Activated naive CD8-positive, alpha-beta T cell treated with anti-CD3 and anti-CD28 coated beads, Interleukin-2, amount 50 U/mL, for 24 hours (primary cell): ENCODE data around the gene AIFM3.
"Not testable (repeated sequence)": the region's sequence is repeated elsewhere in the genome, so short reads cannot be mapped to it uniquely, and the experiment has no call there.

Experiments
- ATAC-seq: fragments of 150-1000 bp; cut with Tn5 transposase; one replicate; pipeline ENCODE4 v1.10.0; 2021
- DNase-seq: peaks from one replicate; pipeline ENCODE4 v3.0.0; 2021
- H3K27ac Mint-ChIP-seq: one replicate; pipeline ENCODE4 v1.8.0; 2021; ENCODE audit warnings: mild to moderate bottlenecking, mixed read lengths
- H3K27me3 Mint-ChIP-seq: one replicate; pipeline ENCODE4 v1.8.0; 2021; ENCODE audit warnings: mixed read lengths
- H3K36me3 Mint-ChIP-seq: one replicate; pipeline ENCODE4 v1.8.0; 2021; ENCODE audit warnings: low read depth, mixed read lengths
- H3K4me1 Mint-ChIP-seq: one replicate; pipeline ENCODE4 v1.8.0; 2021; ENCODE audit warnings: mixed read lengths
- H3K4me3 Mint-ChIP-seq: one replicate; pipeline ENCODE4 v1.8.0; 2021; ENCODE audit warnings: mild to moderate bottlenecking, moderate library complexity, mixed read lengths
- H3K9me3 Mint-ChIP-seq: one replicate; pipeline ENCODE4 v1.8.0; 2021; ENCODE audit warnings: mixed read lengths

AIFM3 gene

GRCh38 chr22:20959578-20960461 is 7.2 kb upstream of the AIFM3 start:
- no peak overlapping the region for H3K4me3 Mint-ChIP-seq
- H3K36me3 Mint-ChIP-seq = no peaks in the 10 kb centered on the region
- no peak overlapping the region for H3K27ac Mint-ChIP-seq
- no peak for ATAC-seq
- H3K27me3 Mint-ChIP-seq = peaks cover 41% of the 10 kb centered on the region
- no peak for DNase-seq
- no peaks in the 10 kb centered on the region for H3K9me3 Mint-ChIP-seq
- peaks cover 22% of the 10 kb centered on the region for H3K4me1 Mint-ChIP-seq

GRCh38 chr22:20960609-20961008 is 6.4 kb upstream of the AIFM3 start:
- Mint-ChIP-seq H3K4me1 (peaks cover 24% of the 10 kb centered on the region), H3K9me3 (no peaks in the 10 kb centered on the region), H3K27me3 (peaks cover 41% of the 10 kb centered on the region), H3K27ac (no peak overlapping the region), H3K36me3 (no peaks in the 10 kb centered on the region), H3K4me3 (no peak overlapping the region)
- ATAC-seq = no peak
- no peak for DNase-seq

GRCh38 chr22:20962491-20962945 is 4.5 kb upstream of the AIFM3 start:
- Mint-ChIP-seq H3K27me3 (peaks cover 35% of the 10 kb centered on the region), H3K9me3 (no peaks in the 10 kb centered on the region), H3K4me1 (peaks cover 21% of the 10 kb centered on the region), H3K4me3 (no peak overlapping the region), H3K27ac (no peak overlapping the region), H3K36me3 (no peaks in the 10 kb centered on the region)
- ATAC-seq = no peak
- DNase-seq = no peak

- ATAC-seq (no peak), DNase-seq (no peak)
- H3K27ac Mint-ChIP-seq = no peak overlapping the region
- H3K9me3 Mint-ChIP-seq = no peaks in the 10 kb centered on the region
- no peak overlapping the region for H3K4me3 Mint-ChIP-seq
- H3K4me1 Mint-ChIP-seq = peaks cover 15% of the 10 kb centered on the region
- H3K36me3 Mint-ChIP-seq = no peaks in the 10 kb centered on the region
- peaks cover 28% of the 10 kb centered on the region for H3K27me3 Mint-ChIP-seq
Measured at GRCh38 chr22:20963201-20964052, 3.6 kb upstream of the AIFM3 start.

GRCh38 chr22:20964090-20964798 is 2.8 kb upstream of the AIFM3 start:
- DNase-seq (no peak), ATAC-seq (no peak)
- peak overlapping the region; percentile 49 for H3K27ac Mint-ChIP-seq
- peak overlapping the region; percentile 68 for H3K4me3 Mint-ChIP-seq
- no peaks in the 10 kb centered on the region for H3K9me3 Mint-ChIP-seq
- peaks cover 15% of the 10 kb centered on the region for H3K4me1 Mint-ChIP-seq
- no peaks in the 10 kb centered on the region for H3K36me3 Mint-ChIP-seq
- H3K27me3 Mint-ChIP-seq = peaks cover 24% of the 10 kb centered on the region

- Mint-ChIP-seq H3K4me1 (peaks cover 15% of the 10 kb centered on the region), H3K9me3 (no peaks in the 10 kb centered on the region), H3K27ac (peak overlapping the region; percentile 49), H3K36me3 (no peaks in the 10 kb centered on the region), H3K27me3 (peaks cover 24% of the 10 kb centered on the region), H3K4me3 (peak overlapping the region; percentile 68)
- no peak for ATAC-seq
- DNase-seq = no peak
Measured at GRCh38 chr22:20964799-20965103, 2.3 kb upstream of the AIFM3 start.

- Mint-ChIP-seq H3K27ac (no peak overlapping the region), H3K27me3 (peaks cover 22% of the 10 kb centered on the region), H3K36me3 (no peaks in the 10 kb centered on the region), H3K9me3 (no peaks in the 10 kb centered on the region), H3K4me1 (peaks cover 15% of the 10 kb centered on the region), H3K4me3 (peak overlapping the region; percentile 21)
- DNase-seq (no peak), ATAC-seq (no peak)
Measured at GRCh38 chr22:20965104-20965887, 1.8 kb upstream of the AIFM3 start.

GRCh38 chr22:20965888-20966855 is 883 bp upstream of the AIFM3 start:
- ATAC-seq = no peak
- Mint-ChIP-seq H3K27me3 (peaks cover 18% of the 10 kb centered on the region), H3K9me3 (no peaks in the 10 kb centered on the region), H3K36me3 (no peaks in the 10 kb centered on the region), H3K4me3 (no peak overlapping the region), H3K27ac (no peak overlapping the region), H3K4me1 (peaks cover 15% of the 10 kb centered on the region)
- no peak for DNase-seq

- Mint-ChIP-seq H3K4me3 (no peak overlapping the region), H3K9me3 (no peaks in the 10 kb centered on the region), H3K27me3 (peaks cover 18% of the 10 kb centered on the region), H3K27ac (no peak overlapping the region), H3K4me1 (peaks cover 10% of the 10 kb centered on the region), H3K36me3 (no peaks in the 10 kb centered on the region)
- DNase-seq (no peak), ATAC-seq (no peak)
Measured at GRCh38 chr22:20967697-20968211, 699 bp downstream of the AIFM3 start.

- peaks cover 10% of the 10 kb centered on the region for H3K4me1 Mint-ChIP-seq
- peaks cover 11% of the 10 kb centered on the region for H3K27me3 Mint-ChIP-seq
- no peak overlapping the region for H3K27ac Mint-ChIP-seq
- H3K9me3 Mint-ChIP-seq = no peaks in the 10 kb centered on the region
- ATAC-seq (no peak), DNase-seq (no peak)
- H3K4me3 Mint-ChIP-seq = no peak overlapping the region
- no peaks in the 10 kb centered on the region for H3K36me3 Mint-ChIP-seq
Measured at GRCh38 chr22:20968281-20968977, 1.4 kb downstream of the AIFM3 start.

GRCh38 chr22:20970939-20971657 is 4.0 kb downstream of the AIFM3 start:
- Mint-ChIP-seq H3K27ac (no peak overlapping the region), H3K9me3 (no peaks in the 10 kb centered on the region), H3K36me3 (no peaks in the 10 kb centered on the region), H3K4me3 (no peak overlapping the region), H3K27me3 (no peaks in the 10 kb centered on the region), H3K4me1 (no peaks in the 10 kb centered on the region)
- DNase-seq (no peak), ATAC-seq (no peak)

GRCh38 chr22:20972014-20972694 is 5.1 kb downstream of the AIFM3 start:
- not testable (repeated sequence) for H3K36me3 Mint-ChIP-seq, H3K4me3 Mint-ChIP-seq, H3K9me3 Mint-ChIP-seq, ATAC-seq, H3K4me1 Mint-ChIP-seq, DNase-seq, H3K27ac Mint-ChIP-seq, H3K27me3 Mint-ChIP-seq
